SK-N-SH (cell line): ENCODE measurements around the gene KCNJ5.

ENCODE experiments used
- CTCF ChIP-seq: fragments of 200-600 bp; sonication (generic); IDR thresholded peaks from 2 replicates; pipeline ENCODE4 v1.6.1; 2017; ENCODE audit warnings: antibody characterized with exemption, mild to moderate bottlenecking, moderate library complexity
- FOXJ3 ChIP-seq: sonication (generic); formaldehyde crosslinking; IDR thresholded peaks from 2 replicates; pipeline ENCODE4 v1.5.1; 2020; ENCODE audit warnings: mild to moderate bottlenecking, missing genetic modification reagents
- GABPA ChIP-seq: IDR thresholded peaks from 2 replicates; pipeline ENCODE4 v1.4.0; 2012; ENCODE audit warnings: low read depth, mild to moderate bottlenecking
- RAD21 ChIP-seq: IDR thresholded peaks from 2 replicates; pipeline ENCODE4 v1.6.1; 2012; ENCODE audit warnings: mild to moderate bottlenecking, low read length
- SMC3 ChIP-seq: IDR thresholded peaks from 2 replicates; pipeline ENCODE4 v1.6.1; 2012; ENCODE audit warnings: low read depth, low read length, improper control_type of control experiment

- TF ChIP-seq SMC3 (no peak), CTCF (no peak), FOXJ3 (no peak), GABPA (no peak), RAD21 (no peak)
Observed at GRCh38 chr11:128889657-128890213, 1.4 kb upstream of the KCNJ5 start.
